ENCODE measurements around the gene RAB26.
A peak's percentile ranks its signal among the peaks of the same experiment; 100 is the strongest.
"Not testable (repeated sequence)": the region's sequence is repeated elsewhere in the genome, so short reads cannot be mapped to it uniquely, and the experiment has no call there.

The RAB26 gene

GRCh38 chr16:2117960-2118722, 30.3 kb upstream of the RAB26 start:
- DNase-seq, result not testable (repeated sequence)

- peak; percentile 30 for DNase-seq
These were observed 27.1 kb upstream of the RAB26 start for GRCh38 chr16:2121325-2121724.

GRCh38 chr16:2121853-2122252, 26.6 kb upstream of the RAB26 start:
- DNase-seq, result no peak

- no peak for DNase-seq
These were observed 26.0 kb upstream of the RAB26 start for GRCh38 chr16:2122429-2122828.

- DNase-seq, result not testable (repeated sequence)
These were observed 25.3 kb upstream of the RAB26 start for GRCh38 chr16:2122934-2123683.

GRCh38 chr16:2123706-2124376, 24.6 kb upstream of the RAB26 start:
- DNase-seq, result not testable (repeated sequence)

- DNase-seq, result not testable (repeated sequence)
These were observed 24.1 kb upstream of the RAB26 start for GRCh38 chr16:2124377-2124693.

- DNase-seq, result not testable (repeated sequence)
These were observed 23.6 kb upstream of the RAB26 start for GRCh38 chr16:2124694-2125444.

GRCh38 chr16:2125609-2126008, 22.8 kb upstream of the RAB26 start:
- DNase-seq, result not testable (repeated sequence)

- not testable (repeated sequence) for DNase-seq
These were observed 22.2 kb upstream of the RAB26 start for GRCh38 chr16:2126161-2126743.

GRCh38 chr16:2126928-2127556, 21.4 kb upstream of the RAB26 start:
- not testable (repeated sequence) for DNase-seq

GRCh38 chr16:2127630-2128280, 20.7 kb upstream of the RAB26 start:
- DNase-seq, result peak; percentile 53

GRCh38 chr16:2129251-2129650, 19.2 kb upstream of the RAB26 start:
- not testable (repeated sequence) for DNase-seq

- DNase-seq, result not testable (repeated sequence)
These were observed 18.5 kb upstream of the RAB26 start for GRCh38 chr16:2129890-2130447.

- not testable (repeated sequence) for DNase-seq
These were observed 14.6 kb upstream of the RAB26 start for GRCh38 chr16:2133797-2134196.

GRCh38 chr16:2135071-2135470, 13.4 kb upstream of the RAB26 start:
- not testable (repeated sequence) for DNase-seq

- peak; percentile 99 for DNase-seq
These were observed 12.5 kb upstream of the RAB26 start, which contains the start of gene PKD1 for GRCh38 chr16:2135770-2136490. PKD1 (minus strand) TSS chr16:2135898; CDS start chr16:2135689, 209 bp downstream.

- no peak for DNase-seq
These were observed 5.2 kb upstream of the RAB26 start for GRCh38 chr16:2142942-2143877.

- DNase-seq, result no peak
These were observed 4.4 kb upstream of the RAB26 start for GRCh38 chr16:2143878-2144485.
